ENCODE results near the gene CLEC3B.

DNA sequence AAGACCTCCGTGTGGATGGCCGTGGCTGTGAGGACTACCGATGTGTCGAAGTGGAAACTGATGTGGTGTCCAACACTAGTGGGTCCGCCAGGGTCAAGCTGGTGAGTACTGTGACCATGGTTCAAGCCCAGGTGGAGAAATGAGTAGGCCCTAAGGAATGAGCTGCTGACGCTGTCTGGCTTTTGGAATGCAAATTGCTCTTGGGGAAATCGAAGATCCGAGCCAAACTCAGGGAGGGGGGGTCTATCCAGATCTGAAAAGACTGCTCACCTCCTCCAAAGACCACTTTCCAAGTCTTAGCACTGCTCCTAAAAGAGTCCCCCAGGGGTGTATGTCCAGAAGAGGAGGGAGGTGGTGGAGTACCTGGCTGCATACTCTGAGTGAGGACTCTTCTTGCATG lies 37.0 kb upstream of the CLEC3B start:
- TF ChIP-seq, protein P1, sequence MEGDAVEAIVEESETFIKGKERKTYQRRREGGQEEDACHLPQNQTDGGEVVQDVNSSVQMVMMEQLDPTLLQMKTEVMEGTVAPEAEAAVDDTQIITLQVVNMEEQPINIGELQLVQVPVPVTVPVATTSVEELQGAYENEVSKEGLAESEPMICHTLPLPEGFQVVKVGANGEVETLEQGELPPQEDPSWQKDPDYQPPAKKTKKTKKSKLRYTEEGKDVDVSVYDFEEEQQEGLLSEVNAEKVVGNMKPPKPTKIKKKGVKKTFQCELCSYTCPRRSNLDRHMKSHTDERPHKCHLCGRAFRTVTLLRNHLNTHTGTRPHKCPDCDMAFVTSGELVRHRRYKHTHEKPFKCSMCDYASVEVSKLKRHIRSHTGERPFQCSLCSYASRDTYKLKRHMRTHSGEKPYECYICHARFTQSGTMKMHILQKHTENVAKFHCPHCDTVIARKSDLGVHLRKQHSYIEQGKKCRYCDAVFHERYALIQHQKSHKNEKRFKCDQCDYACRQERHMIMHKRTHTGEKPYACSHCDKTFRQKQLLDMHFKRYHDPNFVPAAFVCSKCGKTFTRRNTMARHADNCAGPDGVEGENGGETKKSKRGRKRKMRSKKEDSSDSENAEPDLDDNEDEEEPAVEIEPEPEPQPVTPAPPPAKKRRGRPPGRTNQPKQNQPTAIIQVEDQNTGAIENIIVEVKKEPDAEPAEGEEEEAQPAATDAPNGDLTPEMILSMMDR (IDR thresholded peaks at IDR 0.05): no peak
- TF ChIP-seq POLR2A (IDR thresholded peaks at IDR 0.05): no peak

Data from tibial nerve (tissue), 3 donors.